ENCODE results near the gene EIF2B4. TPM values are rescaled to one million over a fixed set of nuclear protein-coding genes. Genes with fewer than 3 reads are reported as not detected.
"Not testable (repeated sequence)": the region's sequence is repeated elsewhere in the genome, so short reads cannot be mapped to it uniquely, and the experiment has no call there.

The EIF2B4 gene
- total RNA-seq, 2 donors from 2014 or later: 30.0 to 42.7 TPM

- Mint-ChIP-seq H3K4me3 (no peak overlapping the region), H3K27me3 (ENCODE audit: low read depth) (no peaks in the 10 kb centered on the region), H3K9me3 (no peaks in the 10 kb centered on the region), H3K27ac (no peak overlapping the region), H3K36me3 (ENCODE audit: insufficient read depth in 2 of 2) (peaks cover 0 to 4% of the 10 kb centered on the region in 2 donors), H3K4me1 (ENCODE audit: low read depth) (peaks cover 41% of the 10 kb centered on the region)
- ATAC-seq (replicated peaks in 1 of 2): no peak
- no peak for DNase-seq
These were observed 19.9 kb downstream of the EIF2B4 start for GRCh38 chr2:27350106-27350693.

- no peak for ATAC-seq (replicated peaks in 1 of 2)
- Mint-ChIP-seq H3K27me3 (ENCODE audit: low read depth) (no peaks in the 10 kb centered on the region), H3K27ac (peak overlapping the region; percentile 26), H3K9me3 (no peaks in the 10 kb centered on the region), H3K4me3 (no peak overlapping the region), H3K4me1 (ENCODE audit: low read depth) (peaks cover 18% of the 10 kb centered on the region), H3K36me3 (ENCODE audit: insufficient read depth in 2 of 2) (peaks cover 0 to 6% of the 10 kb centered on the region in 2 donors)
- DNase-seq: no peak
These were observed 22.5 kb downstream of the EIF2B4 start for GRCh38 chr2:27347641-27348040.

DNA sequence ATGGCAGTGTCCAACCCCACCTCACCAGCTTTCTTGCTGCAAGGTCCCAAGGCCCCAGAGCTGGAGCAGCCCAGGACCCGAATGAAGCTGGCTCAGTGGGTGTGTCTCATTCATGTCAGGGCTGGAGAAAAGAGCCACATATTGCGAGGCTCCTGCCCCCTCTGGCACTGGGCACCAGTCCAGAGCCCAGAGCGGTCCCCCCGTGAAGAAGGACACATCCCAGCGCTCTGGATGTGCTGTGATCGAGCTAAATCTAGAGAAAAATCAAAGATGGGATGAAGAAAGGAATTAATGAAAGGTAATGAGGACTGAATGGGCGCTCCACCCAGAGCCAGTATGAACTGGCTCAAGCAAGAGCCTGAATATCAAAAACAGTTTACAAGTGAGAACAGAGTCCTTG lies 34.0 kb downstream of the EIF2B4 start:
- H3K4me1 Mint-ChIP-seq (ENCODE audit: low read depth): peaks cover 4% of the 10 kb centered on the region
- H3K4me3 Mint-ChIP-seq: no peak overlapping the region
- ATAC-seq (replicated peaks in 1 of 2) (no peak), DNase-seq (no peak)
- no peak overlapping the region for H3K27ac Mint-ChIP-seq
- no peaks in the 10 kb centered on the region for H3K27me3 Mint-ChIP-seq (ENCODE audit: low read depth)
- no peaks in the 10 kb centered on the region for H3K9me3 Mint-ChIP-seq
- peaks cover 8 to 21% of the 10 kb centered on the region in 2 donors for H3K36me3 Mint-ChIP-seq (ENCODE audit: insufficient read depth in 2 of 2)

DNA sequence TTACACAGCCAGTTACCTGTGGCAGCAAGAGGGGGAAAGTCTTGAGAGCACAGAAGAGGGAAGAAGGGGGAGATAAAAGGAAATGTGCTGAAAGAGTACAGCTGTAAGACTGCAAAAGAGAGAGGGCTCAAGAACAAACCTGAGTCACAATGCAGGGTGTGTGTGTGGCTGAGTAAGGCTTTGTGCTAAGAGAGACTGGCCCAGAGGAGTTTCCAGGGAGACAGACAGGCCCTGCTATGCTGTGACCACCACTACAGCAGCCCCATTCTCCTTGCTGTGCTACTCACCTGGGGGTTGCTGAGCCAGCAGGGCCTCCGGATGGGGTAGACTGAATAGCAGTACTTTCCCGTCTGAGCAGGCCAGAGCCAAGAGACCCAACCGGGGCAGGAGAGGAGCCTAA lies 34.8 kb downstream of the EIF2B4 start:
- DNase-seq (no peak), ATAC-seq (replicated peaks in 1 of 2) (no peak)
- H3K36me3 Mint-ChIP-seq (ENCODE audit: insufficient read depth in 2 of 2): peaks cover 8 to 14% of the 10 kb centered on the region in 2 donors
- peaks cover under 1% of the 10 kb centered on the region for H3K4me1 Mint-ChIP-seq (ENCODE audit: low read depth)
- no peaks in the 10 kb centered on the region for H3K9me3 Mint-ChIP-seq
- H3K4me3 Mint-ChIP-seq: no peak overlapping the region
- no peaks in the 10 kb centered on the region for H3K27me3 Mint-ChIP-seq (ENCODE audit: low read depth)
- no peak overlapping the region for H3K27ac Mint-ChIP-seq

- ATAC-seq (replicated peaks in 1 of 2) (no peak), DNase-seq (no peak)
- no peak overlapping the region for H3K27ac Mint-ChIP-seq
- H3K9me3 Mint-ChIP-seq: no peaks in the 10 kb centered on the region
- peak overlapping the region; percentile 4 to 29 for H3K4me3 Mint-ChIP-seq
- H3K4me1 Mint-ChIP-seq (ENCODE audit: low read depth): peaks cover 23% of the 10 kb centered on the region
- no peaks in the 10 kb centered on the region for H3K27me3 Mint-ChIP-seq (ENCODE audit: low read depth)
- peaks cover 12 to 17% of the 10 kb centered on the region in 2 donors for H3K36me3 Mint-ChIP-seq (ENCODE audit: insufficient read depth in 2 of 2)
These were observed 45.4 kb downstream of the EIF2B4 start for GRCh38 chr2:27324720-27325119.

- H3K27me3 Mint-ChIP-seq (ENCODE audit: low read depth): no peaks in the 10 kb centered on the region
- H3K9me3 Mint-ChIP-seq: no peaks in the 10 kb centered on the region
- peaks cover 23% of the 10 kb centered on the region for H3K4me1 Mint-ChIP-seq (ENCODE audit: low read depth)
- H3K27ac Mint-ChIP-seq: peak overlapping the region; percentile 97
- DNase-seq (no peak), ATAC-seq (replicated peaks in 1 of 2) (no peak)
- peak overlapping the region; percentile 95 to 99 for H3K4me3 Mint-ChIP-seq
- H3K36me3 Mint-ChIP-seq (ENCODE audit: insufficient read depth in 2 of 2): peaks cover 10 to 19% of the 10 kb centered on the region in 2 donors
These were observed 46.4 kb downstream of the EIF2B4 start for GRCh38 chr2:27323596-27324285.

DNA sequence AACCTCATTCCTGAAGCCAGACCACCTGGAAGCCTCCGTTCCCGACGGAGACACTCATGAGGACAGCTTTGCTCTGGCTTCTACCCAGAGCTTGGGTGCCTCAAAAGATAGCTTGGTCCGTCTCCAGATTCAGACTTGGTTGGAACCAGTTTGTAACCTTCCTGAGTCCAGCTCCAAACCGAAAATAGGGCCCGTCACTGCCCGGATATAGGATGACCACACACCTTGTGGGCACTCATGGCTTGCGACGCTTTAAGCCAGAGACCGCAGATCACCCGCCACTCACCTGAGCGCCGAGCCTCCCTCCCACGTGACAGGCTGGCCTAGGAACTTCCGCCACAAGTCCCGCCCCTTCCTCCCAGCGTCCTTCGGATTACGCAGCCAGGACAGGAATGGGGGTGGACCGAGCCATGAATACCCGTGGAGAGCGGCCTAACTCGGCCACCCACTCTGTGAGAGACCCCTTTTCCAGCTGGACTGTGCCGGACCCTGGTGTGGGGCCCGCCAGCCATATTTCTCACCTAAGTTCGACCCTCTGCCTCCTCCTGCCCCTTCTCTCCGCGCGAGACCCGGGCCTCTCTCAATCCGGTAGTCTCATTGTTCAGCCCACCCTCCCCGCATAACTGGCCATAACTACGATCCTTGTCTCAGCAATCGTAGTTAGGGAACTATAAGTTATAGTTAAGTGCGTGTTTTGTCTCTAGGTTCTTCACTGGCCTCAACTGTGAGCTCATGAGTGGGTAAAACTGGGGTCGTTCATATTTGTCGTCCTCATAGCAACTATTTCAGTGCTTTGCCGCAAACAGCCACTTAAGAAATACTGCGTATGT lies 47.2 kb downstream of the EIF2B4 start, which contains the start of gene MPV17:
Gene MPV17, minus strand, starts transcription at position 332 of the 830 bp plus-strand sequence. CDS start 580 bp downstream, outside the sequence.
- DNase-seq: peak; percentile 90 to 92
- Mint-ChIP-seq H3K4me3 (peak within 1 kb of the TSS; percentile 95 to 99), H3K4me1 (ENCODE audit: low read depth) (peaks cover 23% of the 10 kb centered on the region), H3K9me3 (no peaks in the 10 kb centered on the region), H3K27me3 (ENCODE audit: low read depth) (no peaks in the 10 kb centered on the region), H3K36me3 (ENCODE audit: insufficient read depth in 2 of 2) (peaks cover 10 to 19% of the 10 kb centered on the region in 2 donors), H3K27ac (peak within 1 kb of the TSS; percentile 97)
- peak; percentile 99 for ATAC-seq (replicated peaks in 1 of 2)

DNA sequence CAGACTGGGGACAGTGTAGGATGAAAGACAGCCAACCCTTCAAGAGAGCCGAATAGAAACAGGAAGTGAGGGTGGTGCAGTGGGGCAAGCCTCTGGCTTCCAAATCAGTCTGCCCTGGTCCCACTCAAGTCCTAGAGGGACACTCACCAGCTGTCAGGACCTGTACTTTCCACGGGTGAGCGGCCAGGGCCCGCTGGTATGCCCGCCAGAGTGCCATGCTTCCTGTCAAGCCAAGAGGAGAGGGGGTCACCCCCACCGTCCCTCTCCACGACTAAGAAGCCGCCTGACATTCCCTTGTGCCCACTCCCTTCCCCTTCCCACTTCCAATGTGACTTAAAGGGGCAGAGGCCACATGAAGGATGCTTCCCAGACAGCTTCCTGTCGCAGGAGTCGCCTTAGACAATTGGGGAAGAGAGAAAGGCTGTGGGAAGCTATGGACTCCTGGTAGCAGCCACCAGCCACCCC lies 47.8 kb downstream of the EIF2B4 start:
- Mint-ChIP-seq H3K27me3 (ENCODE audit: low read depth) (no peaks in the 10 kb centered on the region), H3K27ac (peak overlapping the region; percentile 97), H3K4me3 (peak overlapping the region; percentile 95 to 99), H3K36me3 (ENCODE audit: insufficient read depth in 2 of 2) (peaks cover 8 to 19% of the 10 kb centered on the region in 2 donors), H3K9me3 (no peaks in the 10 kb centered on the region), H3K4me1 (ENCODE audit: low read depth) (peaks cover 23% of the 10 kb centered on the region)
- ATAC-seq (replicated peaks in 1 of 2) (peak; percentile 10 to 27), DNase-seq (peak; percentile 16 to 29)

DNA sequence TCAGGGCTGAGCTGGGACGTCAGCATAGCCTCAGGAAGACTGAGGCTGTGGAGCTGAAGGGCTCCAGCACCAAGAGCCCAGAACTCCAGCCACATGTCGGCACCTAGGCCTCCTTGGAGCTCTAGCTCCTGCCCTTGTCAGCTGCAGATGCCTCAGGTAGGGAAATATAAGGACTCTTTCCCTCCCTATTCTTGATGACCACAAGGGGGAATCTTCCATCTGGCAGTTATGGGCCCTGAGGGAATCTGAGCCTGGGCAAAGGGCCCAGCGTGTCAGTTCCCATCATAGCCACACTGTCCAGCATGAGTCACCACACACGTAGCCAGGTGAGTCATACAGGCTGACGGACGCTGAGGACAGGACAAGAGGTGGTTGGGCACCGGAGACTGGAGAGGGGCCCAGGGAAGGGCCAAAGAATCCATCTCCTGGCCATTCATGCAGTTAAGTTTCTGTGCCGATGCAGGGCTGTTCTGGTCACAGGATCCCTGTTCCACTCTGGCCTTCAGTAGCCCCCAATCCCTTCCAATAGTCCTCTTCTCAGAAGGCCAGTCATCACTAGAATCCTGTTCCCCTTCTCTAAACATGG lies 49.1 kb downstream of the EIF2B4 start:
- no peaks in the 10 kb centered on the region for H3K9me3 Mint-ChIP-seq
- DNase-seq (peak in 1 of 2 donors; percentile 12), ATAC-seq (replicated peaks in 1 of 2) (no peak)
- peaks cover 23% of the 10 kb centered on the region for H3K4me1 Mint-ChIP-seq (ENCODE audit: low read depth)
- H3K27ac Mint-ChIP-seq: no peak overlapping the region
- H3K27me3 Mint-ChIP-seq (ENCODE audit: low read depth): no peaks in the 10 kb centered on the region
- peaks cover 3 to 10% of the 10 kb centered on the region in 2 donors for H3K36me3 Mint-ChIP-seq (ENCODE audit: insufficient read depth in 2 of 2)
- peak overlapping the region; percentile 95 to 99 for H3K4me3 Mint-ChIP-seq

DNA sequence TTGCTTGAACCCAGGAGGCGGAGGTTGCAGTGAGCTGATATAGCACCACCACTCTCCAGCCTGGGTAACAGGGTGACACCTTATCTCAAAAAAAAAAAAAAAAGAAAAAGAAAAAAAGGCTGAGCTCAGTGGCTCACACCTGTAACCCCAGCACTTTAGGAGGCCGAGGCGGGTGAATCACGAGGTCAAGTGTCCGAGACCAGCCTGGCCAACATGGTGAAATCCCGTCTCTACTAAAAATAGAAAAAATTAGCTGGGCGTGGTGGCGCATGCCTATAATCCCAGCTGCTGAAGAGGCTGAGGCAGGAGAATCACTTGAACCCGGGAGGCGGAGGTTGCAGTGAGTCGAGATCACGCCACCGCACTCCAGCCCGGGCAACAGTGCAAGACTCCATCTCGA lies 50.3 kb downstream of the EIF2B4 start:
- H3K9me3 Mint-ChIP-seq; H3K27me3 Mint-ChIP-seq (ENCODE audit: low read depth); DNase-seq; H3K27ac Mint-ChIP-seq; ATAC-seq (replicated peaks in 1 of 2); H3K4me3 Mint-ChIP-seq; H3K36me3 Mint-ChIP-seq (ENCODE audit: insufficient read depth in 2 of 2): not testable (repeated sequence)
- H3K4me1 Mint-ChIP-seq (ENCODE audit: low read depth): peaks cover 23% of the 10 kb centered on the region

GRCh38 chr2:27316655-27317412 lies 53.3 kb downstream of the EIF2B4 start:
- ATAC-seq (replicated peaks in 1 of 2) (no peak), DNase-seq (no peak)
- no peak overlapping the region for H3K27ac Mint-ChIP-seq
- H3K9me3 Mint-ChIP-seq: no peaks in the 10 kb centered on the region
- H3K36me3 Mint-ChIP-seq (ENCODE audit: insufficient read depth in 2 of 2): peaks cover 0 to 1% of the 10 kb centered on the region in 2 donors
- H3K4me1 Mint-ChIP-seq (ENCODE audit: low read depth): peaks cover 9% of the 10 kb centered on the region
- H3K27me3 Mint-ChIP-seq (ENCODE audit: low read depth): no peaks in the 10 kb centered on the region
- H3K4me3 Mint-ChIP-seq: no peak overlapping the region

DNA sequence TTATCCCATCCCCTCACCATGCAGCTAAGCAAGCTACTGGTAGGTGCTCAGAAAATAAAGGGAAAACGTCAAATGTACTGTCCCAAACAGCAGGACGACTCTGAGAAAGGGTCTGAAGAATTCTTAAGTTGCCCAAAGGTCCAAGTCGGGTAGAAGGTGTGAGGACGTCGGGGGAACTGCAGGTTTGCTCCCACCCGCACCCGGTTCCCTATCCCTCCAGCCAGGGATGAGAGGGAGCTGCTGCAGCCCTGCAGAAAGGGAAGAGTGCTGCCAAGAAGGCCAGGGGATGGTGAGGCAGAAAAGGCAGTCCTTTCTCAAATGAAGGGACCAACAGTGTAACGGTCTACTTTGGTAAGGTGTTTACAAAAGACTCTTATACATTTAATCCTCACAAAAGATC lies 55.0 kb downstream of the EIF2B4 start:
- DNase-seq: no peak
- H3K27me3 Mint-ChIP-seq (ENCODE audit: low read depth): no peaks in the 10 kb centered on the region
- peaks cover 0 to 1% of the 10 kb centered on the region in 2 donors for H3K36me3 Mint-ChIP-seq (ENCODE audit: insufficient read depth in 2 of 2)
- no peak overlapping the region for H3K27ac Mint-ChIP-seq
- H3K4me3 Mint-ChIP-seq: no peak overlapping the region
- ATAC-seq (replicated peaks in 1 of 2): no peak
- no peaks in the 10 kb centered on the region for H3K4me1 Mint-ChIP-seq (ENCODE audit: low read depth)
- no peaks in the 10 kb centered on the region for H3K9me3 Mint-ChIP-seq

Data from activated T-cell treated with anti-CD3 and anti-CD28 coated beads, Interleukin-2, amount 50 U/mL, for 72 hours (primary cell).